Measurements from ENCODE around the gene AOX1. TPM values are rescaled to one million over a fixed set of nuclear protein-coding genes. Genes with fewer than 3 reads are reported as not detected.

The AOX1 gene
- total RNA-seq, 1 donor from 2014 or later: 3.4 TPM

- Histone ChIP-seq H3K4me2 (ENCODE audit: low read length) (no peak overlapping the region), H3K36me3 (ENCODE audit: insufficient read depth, low read length) (no peaks in the 10 kb centered on the region), H3K9me3 (ENCODE audit: insufficient read depth, low read depth, low read length) (no peaks in the 10 kb centered on the region), H3K9ac (ENCODE audit: low read length) (no peak overlapping the region), H3K27me3 (ENCODE audit: insufficient read depth, low read length) (no peaks in the 10 kb centered on the region), H3K79me2 (ENCODE audit: insufficient read depth, low read length) (no peaks in the 10 kb centered on the region), H4K20me1 (ENCODE audit: insufficient read depth, low read length) (no peaks in the 10 kb centered on the region), H2AFZ (ENCODE audit: low read depth, low read length) (no peak overlapping the region), H3K4me1 (ENCODE audit: insufficient read depth, low read length) (peaks cover 10% of the 10 kb centered on the region), H3K27ac (ENCODE audit: low read depth, low read length) (no peak overlapping the region), H3K4me3 (ENCODE audit: insufficient read depth, low read depth, low read length) (no peak overlapping the region)
- no peak overlapping the region for H3K27ac Mint-ChIP-seq (ENCODE audit: unreplicated experiment)
- H3K4me3 Mint-ChIP-seq (ENCODE audit: unreplicated experiment): no peak overlapping the region
- H3K27me3 Mint-ChIP-seq (ENCODE audit: low read depth, unreplicated experiment): peaks cover 11% of the 10 kb centered on the region
- FAIRE-seq (no peak), DNase-seq (ENCODE audit: low read depth) (no peak)
- H3K9me3 Mint-ChIP-seq (ENCODE audit: unreplicated experiment): no peaks in the 10 kb centered on the region
- H3K36me3 Mint-ChIP-seq (ENCODE audit: low read depth, unreplicated experiment): no peaks in the 10 kb centered on the region
- H3K4me1 Mint-ChIP-seq (ENCODE audit: low read depth, unreplicated experiment): peaks cover 1% of the 10 kb centered on the region
- no peak for TF ChIP-seq EZH2 (IDR thresholded peaks at IDR 0.05; ENCODE audit: insufficient read depth, low read length)
- TF ChIP-seq, protein P1, sequence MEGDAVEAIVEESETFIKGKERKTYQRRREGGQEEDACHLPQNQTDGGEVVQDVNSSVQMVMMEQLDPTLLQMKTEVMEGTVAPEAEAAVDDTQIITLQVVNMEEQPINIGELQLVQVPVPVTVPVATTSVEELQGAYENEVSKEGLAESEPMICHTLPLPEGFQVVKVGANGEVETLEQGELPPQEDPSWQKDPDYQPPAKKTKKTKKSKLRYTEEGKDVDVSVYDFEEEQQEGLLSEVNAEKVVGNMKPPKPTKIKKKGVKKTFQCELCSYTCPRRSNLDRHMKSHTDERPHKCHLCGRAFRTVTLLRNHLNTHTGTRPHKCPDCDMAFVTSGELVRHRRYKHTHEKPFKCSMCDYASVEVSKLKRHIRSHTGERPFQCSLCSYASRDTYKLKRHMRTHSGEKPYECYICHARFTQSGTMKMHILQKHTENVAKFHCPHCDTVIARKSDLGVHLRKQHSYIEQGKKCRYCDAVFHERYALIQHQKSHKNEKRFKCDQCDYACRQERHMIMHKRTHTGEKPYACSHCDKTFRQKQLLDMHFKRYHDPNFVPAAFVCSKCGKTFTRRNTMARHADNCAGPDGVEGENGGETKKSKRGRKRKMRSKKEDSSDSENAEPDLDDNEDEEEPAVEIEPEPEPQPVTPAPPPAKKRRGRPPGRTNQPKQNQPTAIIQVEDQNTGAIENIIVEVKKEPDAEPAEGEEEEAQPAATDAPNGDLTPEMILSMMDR (IDR thresholded peaks at IDR 0.05; ENCODE audit: insufficient read depth, low read depth, low read length): no peak
These were observed 1.2 kb upstream of the AOX1 start for GRCh38 chr2:200584639-200585038.

- no peak for FAIRE-seq
- Histone ChIP-seq H4K20me1 (ENCODE audit: insufficient read depth, low read length) (no peaks in the 10 kb centered on the region), H3K4me1 (ENCODE audit: insufficient read depth, low read length) (peaks cover 10% of the 10 kb centered on the region), H3K4me2 (ENCODE audit: low read length) (peak overlapping the region; percentile 97), H3K36me3 (ENCODE audit: insufficient read depth, low read length) (no peaks in the 10 kb centered on the region), H3K9me3 (ENCODE audit: insufficient read depth, low read depth, low read length) (no peaks in the 10 kb centered on the region), H3K79me2 (ENCODE audit: insufficient read depth, low read length) (no peaks in the 10 kb centered on the region), H3K4me3 (ENCODE audit: insufficient read depth, low read depth, low read length) (peak overlapping the region; percentile 75), H3K27ac (ENCODE audit: low read depth, low read length) (no peak overlapping the region), H3K27me3 (ENCODE audit: insufficient read depth, low read length) (no peaks in the 10 kb centered on the region), H2AFZ (ENCODE audit: low read depth, low read length) (peak overlapping the region; percentile 86), H3K9ac (ENCODE audit: low read length) (peak overlapping the region; percentile 69)
- H3K9me3 Mint-ChIP-seq (ENCODE audit: unreplicated experiment): no peaks in the 10 kb centered on the region
- peaks cover 1% of the 10 kb centered on the region for H3K4me1 Mint-ChIP-seq (ENCODE audit: low read depth, unreplicated experiment)
- TF ChIP-seq EZH2 (IDR thresholded peaks at IDR 0.05; ENCODE audit: insufficient read depth, low read length): no peak
- TF ChIP-seq, protein P1 (IDR thresholded peaks at IDR 0.05; ENCODE audit: insufficient read depth, low read depth, low read length): no peak
- H3K27ac Mint-ChIP-seq (ENCODE audit: unreplicated experiment): no peak overlapping the region
- DNase-seq (ENCODE audit: low read depth): no peak
- peaks cover 15% of the 10 kb centered on the region for H3K27me3 Mint-ChIP-seq (ENCODE audit: low read depth, unreplicated experiment)
- peak overlapping the region; percentile 82 for H3K4me3 Mint-ChIP-seq (ENCODE audit: unreplicated experiment)
- H3K36me3 Mint-ChIP-seq (ENCODE audit: low read depth, unreplicated experiment): no peaks in the 10 kb centered on the region
These were observed 479 bp upstream of the AOX1 start for GRCh38 chr2:200585340-200585729.

GRCh38 chr2:200586644-200586975 is 796 bp downstream of the AOX1 start:
- no peak for DNase-seq (ENCODE audit: low read depth)
- H3K4me3 ChIP-seq (ENCODE audit: insufficient read depth, low read depth, low read length): no peak overlapping the region
- H3K9ac ChIP-seq (ENCODE audit: low read length): no peak overlapping the region

More at GRCh38 chr2:200586644-200586975, 796 bp downstream of the AOX1 start:
- no peaks in the 10 kb centered on the region for H3K9me3 ChIP-seq (ENCODE audit: insufficient read depth, low read depth, low read length)
- H3K36me3 Mint-ChIP-seq (ENCODE audit: low read depth, unreplicated experiment): no peaks in the 10 kb centered on the region
- peak overlapping the region; percentile 86 for H2AFZ ChIP-seq (ENCODE audit: low read depth, low read length)
- H3K27ac ChIP-seq (ENCODE audit: low read depth, low read length): no peak overlapping the region
- H3K27me3 ChIP-seq (ENCODE audit: insufficient read depth, low read length): no peaks in the 10 kb centered on the region
- no peak for FAIRE-seq
- no peak overlapping the region for H3K27ac Mint-ChIP-seq (ENCODE audit: unreplicated experiment)
- no peaks in the 10 kb centered on the region for H3K36me3 ChIP-seq (ENCODE audit: insufficient read depth, low read length)
- H3K9me3 Mint-ChIP-seq (ENCODE audit: unreplicated experiment): no peaks in the 10 kb centered on the region
- peak overlapping the region; percentile 97 for H3K4me2 ChIP-seq (ENCODE audit: low read length)
- peaks cover 10% of the 10 kb centered on the region for H3K4me1 ChIP-seq (ENCODE audit: insufficient read depth, low read length)
- H4K20me1 ChIP-seq (ENCODE audit: insufficient read depth, low read length): no peaks in the 10 kb centered on the region
- H3K79me2 ChIP-seq (ENCODE audit: insufficient read depth, low read length): no peaks in the 10 kb centered on the region
- peak overlapping the region; percentile 82 for H3K4me3 Mint-ChIP-seq (ENCODE audit: unreplicated experiment)
- TF ChIP-seq, protein P1 (IDR thresholded peaks at IDR 0.05; ENCODE audit: insufficient read depth, low read depth, low read length): no peak
- TF ChIP-seq EZH2 (IDR thresholded peaks at IDR 0.05; ENCODE audit: insufficient read depth, low read length): no peak
- peaks cover 1% of the 10 kb centered on the region for H3K4me1 Mint-ChIP-seq (ENCODE audit: low read depth, unreplicated experiment)
- H3K27me3 Mint-ChIP-seq (ENCODE audit: low read depth, unreplicated experiment): peaks cover 15% of the 10 kb centered on the region
